ENCODE measurements around the gene SLC9B1.

The SLC9B1 gene

DNA sequence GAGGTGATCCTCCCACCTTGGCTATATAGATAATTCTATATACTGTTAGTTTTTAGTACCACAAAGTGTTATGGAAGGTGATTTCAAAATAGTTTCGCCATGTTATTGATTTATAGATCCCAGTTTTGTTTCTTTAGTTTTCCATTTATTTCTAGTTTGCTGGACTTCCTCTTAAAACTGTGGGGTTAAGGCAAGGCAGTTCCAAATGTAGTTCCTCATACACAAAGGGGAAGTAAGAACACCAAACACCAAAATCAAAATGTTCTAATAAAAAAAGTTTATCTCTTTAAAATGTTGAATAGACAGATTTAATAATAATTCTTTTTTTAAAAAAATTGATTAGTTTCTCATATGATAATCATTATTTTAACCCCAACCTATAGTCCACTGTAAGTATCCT, 157.5 kb downstream of the SLC9B1 start:
- Histone ChIP-seq H3K36me3 (ENCODE audit: control insufficient read depth, insufficient read depth, low read length) (no peaks in the 10 kb centered on the region), H3K4me1 (ENCODE audit: control insufficient read depth, insufficient read depth, low read length, poor library complexity, severe bottlenecking) (no peaks in the 10 kb centered on the region), H3K9me3 (ENCODE audit: control insufficient read depth, low read length) (no peaks in the 10 kb centered on the region), H3K4me3 (ENCODE audit: extremely low read depth, insufficient read depth, low read length, poor library complexity, severe bottlenecking) (no peak overlapping the region), H3K27ac (ENCODE audit: low read depth, low read length, severe bottlenecking) (no peak overlapping the region)
- no CpG with 5 or more reads among the region's 1 CpG for WGBS, 2 experiments (ENCODE audit: insufficient coverage in 2 of 2)

DNA sequence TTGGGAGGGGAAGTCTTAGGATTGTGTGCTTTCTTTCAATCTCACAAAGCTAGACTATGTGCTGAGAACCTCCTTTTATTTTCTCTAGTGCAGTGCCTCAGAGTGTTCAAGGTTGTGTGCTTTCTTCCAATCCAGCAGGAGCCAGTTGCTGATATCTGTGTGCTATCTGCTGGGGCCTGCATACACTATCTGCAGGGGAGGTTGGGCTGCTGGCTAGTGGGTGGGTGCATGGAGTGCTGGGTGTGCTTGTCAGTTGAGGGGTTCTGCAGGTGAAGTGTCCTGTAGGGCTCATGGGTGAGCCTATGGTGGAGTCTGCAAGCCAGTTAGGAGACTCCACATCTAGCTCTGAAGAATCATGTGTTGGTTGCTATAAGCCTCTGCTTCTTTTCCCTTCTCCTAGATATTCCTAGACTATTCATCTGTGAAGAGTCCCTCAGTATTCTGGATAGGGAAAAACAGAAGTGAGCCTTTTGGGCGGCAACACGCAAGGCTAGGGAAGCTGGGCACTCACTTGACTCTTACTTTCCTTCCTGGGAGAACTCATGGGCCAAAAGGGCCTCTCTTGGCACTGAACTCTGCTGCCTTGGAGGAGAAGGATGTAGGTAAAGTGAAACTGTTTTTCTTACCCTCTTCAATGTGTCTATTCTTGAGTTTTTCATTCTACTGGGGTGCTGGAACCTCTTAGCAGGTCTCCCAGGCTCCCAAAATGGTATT, 158.7 kb downstream of the SLC9B1 start:
- Histone ChIP-seq H3K36me3 (ENCODE audit: control insufficient read depth, insufficient read depth, low read length) (no peaks in the 10 kb centered on the region), H3K4me1 (ENCODE audit: control insufficient read depth, insufficient read depth, low read length, poor library complexity, severe bottlenecking) (no peaks in the 10 kb centered on the region), H3K4me3 (ENCODE audit: extremely low read depth, insufficient read depth, low read length, poor library complexity, severe bottlenecking) (no peak overlapping the region), H3K9me3 (ENCODE audit: control insufficient read depth, low read length) (no peaks in the 10 kb centered on the region), H3K27ac (ENCODE audit: low read depth, low read length, severe bottlenecking) (no peak overlapping the region)
- no CpG with 5 or more reads among the region's 2 CpGs for WGBS, 2 experiments (ENCODE audit: insufficient coverage in 2 of 2)

DNA sequence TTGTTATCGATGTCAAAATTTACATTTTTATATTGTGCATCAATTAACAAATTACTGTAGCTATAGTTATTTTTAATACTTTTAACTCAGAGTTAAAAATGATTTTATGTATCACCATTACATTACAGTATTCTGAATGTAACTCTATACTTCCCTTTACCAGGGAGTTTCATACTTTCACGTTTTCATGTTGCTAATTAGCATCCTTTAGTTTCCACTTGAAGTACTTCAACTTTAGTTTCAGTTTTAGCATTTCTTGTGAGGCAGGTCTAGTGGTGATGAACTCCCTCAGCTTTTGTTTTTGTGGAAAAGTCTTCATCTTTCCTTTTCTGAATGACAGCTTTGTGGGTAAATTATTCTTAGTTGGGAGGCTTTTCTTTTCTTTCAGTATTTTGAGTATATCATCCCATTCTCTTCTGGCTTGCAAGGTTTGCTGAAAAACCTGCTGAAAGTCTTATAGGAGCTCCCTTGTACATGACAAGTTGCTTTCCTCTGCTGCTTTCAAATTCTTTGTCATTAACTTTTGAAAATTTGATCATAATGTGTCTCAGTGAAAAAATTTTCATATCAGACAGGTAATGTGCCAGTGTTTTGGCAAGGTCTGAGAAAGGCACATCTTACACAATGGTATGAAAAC, 160.6 kb downstream of the SLC9B1 start:
- Histone ChIP-seq H3K4me1 (ENCODE audit: control insufficient read depth, insufficient read depth, low read length, poor library complexity, severe bottlenecking) (no peaks in the 10 kb centered on the region), H3K9me3 (ENCODE audit: control insufficient read depth, low read length) (no peaks in the 10 kb centered on the region), H3K36me3 (ENCODE audit: control insufficient read depth, insufficient read depth, low read length) (no peaks in the 10 kb centered on the region), H3K4me3 (ENCODE audit: extremely low read depth, insufficient read depth, low read length, poor library complexity, severe bottlenecking) (no peak overlapping the region), H3K27ac (ENCODE audit: low read depth, low read length, severe bottlenecking) (no peak overlapping the region)
- WGBS, 2 experiments (ENCODE audit: insufficient coverage in 2 of 2): no CpG with 5 or more reads among the region's 2 CpGs

Data from mesodermal cell (in vitro differentiated cells).